ENCODE data around the gene CPNE8.
"Not testable (repeated sequence)": the region's sequence is repeated elsewhere in the genome, so short reads cannot be mapped to it uniquely, and the experiment has no call there.

DNA sequence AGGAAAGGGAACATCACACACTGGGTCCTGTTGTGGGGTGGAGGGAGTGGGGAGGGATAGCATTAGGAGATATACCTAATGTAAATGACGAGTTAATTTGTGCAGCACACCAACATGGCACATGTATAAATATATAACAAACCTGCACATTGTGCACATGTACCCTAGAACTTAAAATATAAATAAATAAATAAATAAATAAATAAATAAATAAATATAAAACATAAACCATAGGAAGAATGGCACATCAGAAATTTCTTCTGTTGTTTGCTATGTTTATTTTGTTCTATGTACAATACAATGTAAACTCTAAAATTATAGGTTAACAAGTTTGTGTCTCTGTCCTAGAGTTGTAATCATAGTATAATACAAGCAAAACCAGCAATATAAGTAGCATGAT is 162.9 kb downstream of the CPNE8 start:
- TF ChIP-seq, protein P1, sequence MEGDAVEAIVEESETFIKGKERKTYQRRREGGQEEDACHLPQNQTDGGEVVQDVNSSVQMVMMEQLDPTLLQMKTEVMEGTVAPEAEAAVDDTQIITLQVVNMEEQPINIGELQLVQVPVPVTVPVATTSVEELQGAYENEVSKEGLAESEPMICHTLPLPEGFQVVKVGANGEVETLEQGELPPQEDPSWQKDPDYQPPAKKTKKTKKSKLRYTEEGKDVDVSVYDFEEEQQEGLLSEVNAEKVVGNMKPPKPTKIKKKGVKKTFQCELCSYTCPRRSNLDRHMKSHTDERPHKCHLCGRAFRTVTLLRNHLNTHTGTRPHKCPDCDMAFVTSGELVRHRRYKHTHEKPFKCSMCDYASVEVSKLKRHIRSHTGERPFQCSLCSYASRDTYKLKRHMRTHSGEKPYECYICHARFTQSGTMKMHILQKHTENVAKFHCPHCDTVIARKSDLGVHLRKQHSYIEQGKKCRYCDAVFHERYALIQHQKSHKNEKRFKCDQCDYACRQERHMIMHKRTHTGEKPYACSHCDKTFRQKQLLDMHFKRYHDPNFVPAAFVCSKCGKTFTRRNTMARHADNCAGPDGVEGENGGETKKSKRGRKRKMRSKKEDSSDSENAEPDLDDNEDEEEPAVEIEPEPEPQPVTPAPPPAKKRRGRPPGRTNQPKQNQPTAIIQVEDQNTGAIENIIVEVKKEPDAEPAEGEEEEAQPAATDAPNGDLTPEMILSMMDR (IDR thresholded peaks at IDR 0.05 in 2 of 3, conservative IDR thresholded peaks at IDR 0.05 in 1 of 3; ENCODE audit: control insufficient read depth in 2 of 3, extremely low read depth in 1 of 3, insufficient read depth in 1 of 3, low read depth in 3 of 3, low read length in 3 of 3), result not testable (repeated sequence)
- not testable (repeated sequence) for TF ChIP-seq ZZZ3 (IDR thresholded peaks at IDR 0.05; ENCODE audit: control insufficient read depth, insufficient read length, low read depth); CEBPB (IDR thresholded peaks at IDR 0.05; ENCODE audit: borderline replicate concordance in 1 of 2, low read depth in 2 of 2, low read length in 2 of 2); HDAC6 (IDR thresholded peaks at IDR 0.05; ENCODE audit: unreplicated experiment)
- TF ChIP-seq, protein P2, sequence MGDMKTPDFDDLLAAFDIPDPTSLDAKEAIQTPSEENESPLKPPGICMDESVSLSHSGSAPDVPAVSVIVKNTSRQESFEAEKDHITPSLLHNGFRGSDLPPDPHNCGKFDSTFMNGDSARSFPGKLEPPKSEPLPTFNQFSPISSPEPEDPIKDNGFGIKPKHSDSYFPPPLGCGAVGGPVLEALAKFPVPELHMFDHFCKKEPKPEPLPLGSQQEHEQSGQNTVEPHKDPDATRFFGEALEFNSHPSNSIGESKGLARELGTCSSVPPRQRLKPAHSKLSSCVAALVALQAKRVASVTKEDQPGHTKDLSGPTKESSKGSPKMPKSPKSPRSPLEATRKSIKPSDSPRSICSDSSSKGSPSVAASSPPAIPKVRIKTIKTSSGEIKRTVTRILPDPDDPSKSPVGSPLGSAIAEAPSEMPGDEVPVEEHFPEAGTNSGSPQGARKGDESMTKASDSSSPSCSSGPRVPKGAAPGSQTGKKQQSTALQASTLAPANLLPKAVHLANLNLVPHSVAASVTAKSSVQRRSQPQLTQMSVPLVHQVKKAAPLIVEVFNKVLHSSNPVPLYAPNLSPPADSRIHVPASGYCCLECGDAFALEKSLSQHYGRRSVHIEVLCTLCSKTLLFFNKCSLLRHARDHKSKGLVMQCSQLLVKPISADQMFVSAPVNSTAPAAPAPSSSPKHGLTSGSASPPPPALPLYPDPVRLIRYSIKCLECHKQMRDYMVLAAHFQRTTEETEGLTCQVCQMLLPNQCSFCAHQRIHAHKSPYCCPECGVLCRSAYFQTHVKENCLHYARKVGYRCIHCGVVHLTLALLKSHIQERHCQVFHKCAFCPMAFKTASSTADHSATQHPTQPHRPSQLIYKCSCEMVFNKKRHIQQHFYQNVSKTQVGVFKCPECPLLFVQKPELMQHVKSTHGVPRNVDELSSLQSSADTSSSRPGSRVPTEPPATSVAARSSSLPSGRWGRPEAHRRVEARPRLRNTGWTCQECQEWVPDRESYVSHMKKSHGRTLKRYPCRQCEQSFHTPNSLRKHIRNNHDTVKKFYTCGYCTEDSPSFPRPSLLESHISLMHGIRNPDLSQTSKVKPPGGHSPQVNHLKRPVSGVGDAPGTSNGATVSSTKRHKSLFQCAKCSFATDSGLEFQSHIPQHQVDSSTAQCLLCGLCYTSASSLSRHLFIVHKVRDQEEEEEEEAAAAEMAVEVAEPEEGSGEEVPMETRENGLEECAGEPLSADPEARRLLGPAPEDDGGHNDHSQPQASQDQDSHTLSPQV (IDR thresholded peaks at IDR 0.05), result not testable (repeated sequence)
- TF ChIP-seq, protein P3, sequence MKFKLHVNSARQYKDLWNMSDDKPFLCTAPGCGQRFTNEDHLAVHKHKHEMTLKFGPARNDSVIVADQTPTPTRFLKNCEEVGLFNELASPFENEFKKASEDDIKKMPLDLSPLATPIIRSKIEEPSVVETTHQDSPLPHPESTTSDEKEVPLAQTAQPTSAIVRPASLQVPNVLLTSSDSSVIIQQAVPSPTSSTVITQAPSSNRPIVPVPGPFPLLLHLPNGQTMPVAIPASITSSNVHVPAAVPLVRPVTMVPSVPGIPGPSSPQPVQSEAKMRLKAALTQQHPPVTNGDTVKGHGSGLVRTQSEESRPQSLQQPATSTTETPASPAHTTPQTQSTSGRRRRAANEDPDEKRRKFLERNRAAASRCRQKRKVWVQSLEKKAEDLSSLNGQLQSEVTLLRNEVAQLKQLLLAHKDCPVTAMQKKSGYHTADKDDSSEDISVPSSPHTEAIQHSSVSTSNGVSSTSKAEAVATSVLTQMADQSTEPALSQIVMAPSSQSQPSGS (IDR thresholded peaks at IDR 0.05; ENCODE audit: low read length), result not testable (repeated sequence)
